Mononuclear cell (primary cell): ENCODE results near the gene RRAGA. TPM values are rescaled to one million over a fixed set of nuclear protein-coding genes. Genes with fewer than 3 reads are reported as not detected.
"Not testable (repeated sequence)": the region's sequence is repeated elsewhere in the genome, so short reads cannot be mapped to it uniquely, and the experiment has no call there.

Experiments
- H3K27me3 ChIP-seq: 2 replicates; pipeline ENCODE4 v1.6.0; 2011; ENCODE audit warnings: low read length, control low read depth; ENCODE audit not compliant: insufficient read depth
- H3K4me1 ChIP-seq: 2 replicates; pipeline ENCODE4 v1.5.1; 2011; ENCODE audit warnings: mild to moderate bottlenecking, low read length, control low read depth; ENCODE audit not compliant: insufficient read depth
- H3K4me3 ChIP-seq: 2 replicates; pipeline ENCODE4 v1.5.1; 2011; ENCODE audit warnings: mild to moderate bottlenecking, low read length, moderate library complexity
- H3K9me3 ChIP-seq: 2 replicates; pipeline ENCODE4 v1.5.1; 2011; ENCODE audit warnings: low read depth, mild to moderate bottlenecking, control low read depth, low read length
- total RNA-seq: library from RNA; depleted of rRNA; stranded (reverse); fragments of >200 nt; gene quantifications from one replicate; pipeline ENCODE4 v1.2.3, GENCODE V29; 2012

RRAGA gene, protein sequence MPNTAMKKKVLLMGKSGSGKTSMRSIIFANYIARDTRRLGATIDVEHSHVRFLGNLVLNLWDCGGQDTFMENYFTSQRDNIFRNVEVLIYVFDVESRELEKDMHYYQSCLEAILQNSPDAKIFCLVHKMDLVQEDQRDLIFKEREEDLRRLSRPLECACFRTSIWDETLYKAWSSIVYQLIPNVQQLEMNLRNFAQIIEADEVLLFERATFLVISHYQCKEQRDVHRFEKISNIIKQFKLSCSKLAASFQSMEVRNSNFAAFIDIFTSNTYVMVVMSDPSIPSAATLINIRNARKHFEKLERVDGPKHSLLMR
- 24.2 TPM for total RNA-seq

DNA sequence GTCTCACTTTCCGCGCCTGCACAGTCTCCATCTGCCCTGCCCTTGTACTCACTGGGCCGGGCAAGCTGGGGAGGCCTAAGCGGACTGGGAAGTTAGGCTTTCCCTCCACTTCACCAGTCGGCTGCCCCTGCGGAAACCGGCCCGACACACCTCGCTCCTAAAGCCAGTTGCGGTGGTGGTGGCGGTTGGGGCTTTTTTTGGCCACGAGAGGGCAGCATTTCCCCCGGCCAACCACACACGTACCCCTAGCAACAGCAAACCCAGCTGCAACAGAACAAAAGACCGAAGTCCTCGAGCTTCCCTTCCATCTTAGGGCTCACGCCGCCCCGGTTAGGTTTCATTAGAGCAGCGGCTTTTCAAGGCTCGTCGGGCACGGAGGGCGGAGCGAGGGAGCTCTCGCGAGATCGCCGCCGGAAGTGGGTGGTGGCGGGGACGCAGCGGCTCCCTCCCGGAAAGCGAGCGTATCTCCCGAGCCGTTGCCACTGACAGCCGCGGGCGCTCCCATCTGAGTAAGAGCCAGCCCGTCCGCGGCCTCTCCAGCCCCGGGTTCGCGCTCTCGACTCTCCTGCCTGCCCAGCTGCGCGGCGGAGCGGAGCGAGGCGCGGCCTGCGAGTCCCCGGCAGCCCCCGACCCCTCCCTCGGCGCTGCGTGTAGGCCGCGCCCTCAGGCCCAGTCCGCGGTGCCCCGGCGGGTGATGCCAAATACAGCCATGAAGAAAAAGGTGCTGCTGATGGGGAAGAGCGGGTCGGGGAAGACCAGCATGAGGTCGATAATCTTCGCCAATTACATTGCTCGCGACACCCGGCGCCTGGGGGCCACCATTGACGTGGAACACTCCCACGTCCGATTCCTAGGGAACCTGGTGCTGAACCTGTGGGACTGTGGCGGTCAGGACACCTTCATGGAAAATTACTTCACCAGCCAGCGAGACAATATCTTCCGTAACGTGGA is at the start of gene RRAGA:
Gene RRAGA (plus strand): TSS at position 462 of the 951 bp plus-strand sequence. CDS start 233 bp downstream, at position 695.
- Histone ChIP-seq H3K4me3 (peak within 1 kb of the TSS; percentile 72), H3K9me3 (no peaks in the 10 kb centered on the region), H3K4me1 (peaks cover 27% of the 10 kb centered on the region), H3K27me3 (no peaks in the 10 kb centered on the region)

DNA sequence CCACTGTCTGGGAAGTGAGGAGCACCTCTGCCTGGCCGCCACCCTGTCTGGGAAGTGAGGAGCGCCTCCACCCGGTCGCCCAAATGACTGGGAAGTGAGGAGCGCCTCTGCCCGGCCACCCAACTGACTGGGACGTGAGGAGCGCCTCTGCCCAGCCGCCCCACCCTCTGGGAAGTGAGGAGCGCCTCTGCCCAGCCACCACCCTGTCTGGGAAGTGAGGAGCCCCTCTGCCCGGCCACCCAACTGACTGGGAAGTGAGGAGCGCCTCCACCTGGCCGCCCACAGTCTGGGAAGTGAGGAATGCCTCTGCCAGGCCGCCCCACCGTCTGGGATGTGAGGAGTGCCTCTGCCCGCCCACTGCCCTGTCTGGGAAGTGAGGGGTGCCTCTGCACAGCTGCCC is 49.1 kb upstream of the RRAGA start:
- no peak overlapping the region for H3K4me3 ChIP-seq
- H3K27me3 ChIP-seq, result no peaks in the 10 kb centered on the region
- H3K9me3 ChIP-seq, result no peaks in the 10 kb centered on the region
- H3K4me1 ChIP-seq, result no peaks in the 10 kb centered on the region

DNA sequence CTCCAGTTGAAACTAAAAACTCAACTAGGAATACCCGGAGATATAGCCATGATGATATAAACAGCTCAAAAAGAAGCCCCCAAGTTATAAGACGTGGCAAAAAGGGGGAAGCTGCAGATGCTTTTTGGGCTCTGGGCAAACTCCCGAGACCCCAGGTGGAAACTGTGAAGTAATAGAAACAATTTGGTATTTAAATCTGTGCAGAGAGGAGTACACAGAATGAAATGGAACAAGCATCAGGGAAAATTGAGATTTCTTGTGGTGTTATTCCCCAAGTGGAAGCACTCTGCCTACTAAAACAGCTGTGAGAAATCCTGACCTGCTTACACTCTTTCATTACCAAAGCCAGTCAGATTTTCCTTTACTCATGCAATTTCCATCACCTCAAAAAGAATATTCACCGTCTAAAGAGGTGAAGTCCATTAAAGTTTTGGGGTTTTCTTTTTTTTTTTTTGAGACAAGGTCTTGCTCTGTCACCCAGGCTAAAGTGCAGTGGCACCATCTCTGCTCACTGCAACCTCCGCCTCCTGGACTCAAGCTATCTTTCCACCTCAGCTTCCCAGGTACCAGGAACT is 39.7 kb upstream of the RRAGA start:
- H3K4me1 ChIP-seq, result no peaks in the 10 kb centered on the region
- no peak overlapping the region for H3K4me3 ChIP-seq
- no peaks in the 10 kb centered on the region for H3K27me3 ChIP-seq
- no peaks in the 10 kb centered on the region for H3K9me3 ChIP-seq

DNA sequence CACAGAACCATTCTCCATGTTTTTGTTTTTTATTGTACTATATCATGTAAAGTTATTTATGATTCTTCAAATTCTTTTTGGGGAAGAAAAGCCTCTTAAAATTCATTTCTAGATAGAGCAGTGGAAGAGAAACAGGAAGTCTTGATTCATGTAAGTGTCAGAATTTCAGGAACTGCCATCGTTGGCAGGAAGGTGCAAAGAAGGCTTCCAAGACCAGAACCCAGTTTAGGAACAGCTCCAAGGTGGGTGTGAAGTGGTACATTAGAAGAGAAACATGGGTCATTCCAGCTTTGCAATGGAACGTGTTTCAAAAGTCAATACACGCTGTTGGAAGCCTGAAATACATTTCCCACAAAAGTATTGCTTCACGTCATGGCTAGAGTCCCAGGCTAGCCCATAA is 31.0 kb upstream of the RRAGA start:
- Histone ChIP-seq H3K4me1 (no peaks in the 10 kb centered on the region), H3K4me3 (no peak overlapping the region), H3K9me3 (no peaks in the 10 kb centered on the region), H3K27me3 (no peaks in the 10 kb centered on the region)

DNA sequence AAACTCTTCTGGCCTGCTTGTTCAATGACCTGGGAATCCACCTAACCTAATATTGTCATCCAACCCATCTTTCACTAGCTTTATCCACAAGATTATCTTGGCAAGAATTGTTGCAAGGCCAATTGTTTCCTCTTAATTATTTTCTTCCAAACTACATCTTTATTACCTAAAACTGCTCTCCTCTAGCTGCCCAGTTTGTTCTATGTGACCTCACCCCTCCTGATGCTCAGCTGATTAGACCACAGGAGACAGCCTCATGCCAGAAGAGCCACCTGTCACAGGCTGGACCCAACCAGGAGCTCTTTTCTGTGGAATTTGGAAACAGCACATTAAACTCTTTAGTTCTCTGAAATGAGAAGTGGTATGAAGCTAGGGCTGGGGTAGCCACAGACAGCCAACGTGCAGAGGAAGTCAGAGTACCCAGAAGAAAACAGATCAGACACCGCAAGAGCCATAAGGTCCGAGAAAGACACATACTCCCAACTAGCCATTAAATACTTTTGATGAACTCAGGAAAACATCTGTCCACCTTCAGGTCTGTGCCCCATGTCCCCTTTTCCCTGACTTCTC is 28.3 kb upstream of the RRAGA start:
- Histone ChIP-seq H3K4me1 (no peaks in the 10 kb centered on the region), H3K4me3 (no peak overlapping the region), H3K27me3 (no peaks in the 10 kb centered on the region), H3K9me3 (no peaks in the 10 kb centered on the region)

DNA sequence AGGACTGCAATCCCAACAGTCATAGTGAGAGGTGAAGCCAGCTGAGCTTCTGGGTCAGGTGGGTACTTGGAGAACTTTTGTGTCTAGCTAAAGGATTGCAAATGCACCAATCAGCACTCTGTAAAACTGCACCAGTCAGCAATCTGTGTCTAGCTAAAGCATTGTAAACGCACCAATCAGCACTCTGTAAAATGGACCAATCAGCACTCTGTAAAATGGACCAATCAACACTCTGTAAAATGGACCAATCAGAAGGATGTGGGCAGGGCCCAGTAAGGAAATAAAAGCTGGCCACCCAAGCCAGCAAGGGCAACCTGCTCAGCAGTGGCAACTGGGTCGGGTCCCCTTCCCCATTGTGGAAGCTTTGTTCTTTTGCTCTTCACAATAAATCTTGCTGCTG is 27.6 kb upstream of the RRAGA start:
- H3K9me3 ChIP-seq, H3K4me3 ChIP-seq, H3K4me1 ChIP-seq, H3K27me3 ChIP-seq: not testable (repeated sequence)

DNA sequence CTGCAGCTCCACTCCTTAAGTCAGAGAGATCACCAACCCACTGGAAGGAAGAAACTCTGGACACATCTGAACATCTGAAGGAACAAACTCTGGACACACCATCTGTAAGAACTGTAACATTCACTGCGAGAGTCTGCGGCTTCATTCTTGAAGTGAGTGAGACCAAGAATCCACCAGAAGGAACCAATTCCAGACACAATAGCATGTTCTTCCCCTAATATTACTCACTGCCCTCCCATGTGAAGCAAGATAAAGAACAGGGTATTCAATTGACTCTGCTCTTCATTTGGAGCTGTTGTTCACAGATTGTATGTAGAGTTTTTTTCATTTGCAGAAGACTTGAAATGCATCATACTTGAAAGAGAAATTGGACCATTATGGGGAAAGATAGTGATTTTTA is 27.0 kb upstream of the RRAGA start:
- Histone ChIP-seq H3K4me1 (no peaks in the 10 kb centered on the region), H3K27me3 (no peaks in the 10 kb centered on the region), H3K4me3 (no peak overlapping the region), H3K9me3 (no peaks in the 10 kb centered on the region)

DNA sequence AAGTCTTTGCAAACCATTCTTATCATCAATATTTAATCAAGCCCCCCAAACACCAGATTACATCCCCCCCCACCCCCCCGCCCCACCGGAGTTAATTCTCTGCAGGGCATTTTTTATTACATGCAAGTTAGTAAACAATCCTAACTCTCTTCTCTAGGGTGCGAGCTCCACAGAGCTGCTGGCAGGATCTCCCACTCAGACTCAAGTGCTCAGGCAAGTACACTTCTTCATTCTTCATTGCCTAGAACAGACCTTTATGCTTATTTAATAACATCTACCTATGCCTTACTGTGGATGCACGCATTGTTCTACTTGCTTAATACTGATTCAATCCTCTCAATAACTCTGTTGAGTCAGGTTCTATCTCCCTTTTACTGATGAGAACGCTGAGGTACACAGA is 26.1 kb upstream of the RRAGA start:
- Histone ChIP-seq H3K9me3 (no peaks in the 10 kb centered on the region), H3K4me1 (no peaks in the 10 kb centered on the region), H3K27me3 (no peaks in the 10 kb centered on the region), H3K4me3 (no peak overlapping the region)

DNA sequence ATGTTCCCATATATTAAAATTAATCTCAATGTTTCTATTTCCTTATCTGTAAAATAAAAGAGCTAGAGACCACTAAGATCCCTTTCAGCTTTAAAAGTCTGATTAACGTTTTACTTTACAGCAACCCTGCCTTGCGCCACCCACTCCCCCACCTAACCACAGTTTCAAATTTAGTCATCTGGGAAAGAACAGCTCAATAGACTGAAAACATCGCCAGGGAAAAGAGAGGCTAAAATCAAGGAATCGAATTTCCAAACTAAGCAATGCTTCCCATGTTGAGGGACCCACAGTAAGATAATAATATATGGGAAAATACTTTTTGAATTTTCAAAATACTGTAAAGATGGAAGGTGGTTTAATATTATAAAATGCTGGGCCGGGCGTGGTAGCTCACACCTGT is 22.9 kb upstream of the RRAGA start:
- Histone ChIP-seq H3K4me3 (no peak overlapping the region), H3K27me3 (peaks cover 5% of the 10 kb centered on the region), H3K4me1 (no peaks in the 10 kb centered on the region), H3K9me3 (no peaks in the 10 kb centered on the region)

DNA sequence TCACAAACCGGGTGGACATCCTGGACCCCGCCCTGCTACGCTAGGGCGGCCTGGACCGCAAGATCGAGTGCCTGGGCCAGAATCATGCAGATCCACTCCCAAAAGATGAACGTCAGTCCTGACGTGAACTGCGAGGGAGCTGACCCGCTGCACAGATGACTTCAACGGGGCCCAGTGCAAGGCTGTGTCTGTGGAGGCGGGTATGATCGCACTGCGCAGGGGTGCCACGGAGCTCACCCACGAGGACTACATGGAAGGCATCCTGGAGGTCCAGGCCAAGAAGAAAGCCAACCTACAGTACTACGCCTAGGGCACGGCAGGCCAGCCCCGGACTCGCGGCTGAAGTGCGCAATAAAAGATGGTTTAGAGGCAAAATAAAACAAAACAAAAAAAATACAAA is 21.4 kb upstream of the RRAGA start:
- no peaks in the 10 kb centered on the region for H3K9me3 ChIP-seq
- H3K27me3 ChIP-seq, result peaks cover 5% of the 10 kb centered on the region
- no peaks in the 10 kb centered on the region for H3K4me1 ChIP-seq
- H3K4me3 ChIP-seq, result no peak overlapping the region

DNA sequence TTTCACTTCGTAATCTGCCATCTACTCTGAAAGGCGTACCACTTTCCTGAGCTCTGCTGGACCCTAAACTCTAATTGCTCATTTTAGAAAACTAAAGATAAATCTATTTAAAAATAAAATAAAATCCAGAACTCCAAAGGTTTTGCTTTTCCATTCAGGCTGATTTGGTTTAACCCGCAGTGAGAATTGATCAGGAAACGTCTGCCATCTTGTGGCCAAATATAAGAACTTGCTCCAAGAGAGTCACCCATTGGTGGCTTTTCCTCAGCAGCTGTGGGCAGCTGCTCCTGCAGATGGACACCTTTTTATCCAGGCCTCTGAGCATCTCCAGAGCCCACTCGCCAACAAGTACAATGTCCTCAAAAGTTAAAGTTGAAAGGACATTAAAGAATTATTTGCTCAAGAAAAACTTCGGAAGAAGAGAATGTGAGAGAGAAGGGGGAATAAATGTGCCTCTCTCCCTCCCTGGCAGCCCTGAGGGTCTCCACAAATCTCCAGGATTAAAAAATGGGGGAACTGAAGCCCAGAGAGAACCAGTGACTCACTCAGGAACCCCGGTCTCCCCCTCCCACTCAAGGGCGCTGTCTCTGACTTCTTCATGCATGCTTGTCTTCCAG is 20.3 kb upstream of the RRAGA start:
- Histone ChIP-seq H3K9me3 (no peaks in the 10 kb centered on the region), H3K4me3 (no peak overlapping the region), H3K4me1 (no peaks in the 10 kb centered on the region), H3K27me3 (peaks cover 5% of the 10 kb centered on the region)

DNA sequence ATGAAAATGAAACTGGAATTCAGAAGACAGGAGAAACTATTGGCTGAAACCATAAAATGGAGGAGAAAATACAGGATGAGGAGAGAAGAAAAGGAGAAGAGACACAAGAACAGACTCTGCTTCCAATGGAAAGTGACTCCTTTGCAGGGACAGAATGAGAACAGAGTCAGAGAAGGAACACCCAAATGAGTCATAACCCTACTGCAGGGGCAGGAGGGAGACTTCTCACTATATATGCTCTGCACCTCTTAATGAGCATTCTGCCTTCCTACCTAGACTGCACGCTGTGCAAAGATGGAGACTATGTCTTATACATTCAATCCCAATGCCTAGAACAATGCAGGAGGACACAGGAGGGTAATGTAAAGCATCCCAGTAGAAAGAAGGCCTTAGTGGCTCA is 18.3 kb upstream of the RRAGA start:
- H3K27me3 ChIP-seq, result peaks cover 5% of the 10 kb centered on the region
- H3K4me1 ChIP-seq, result no peaks in the 10 kb centered on the region
- H3K4me3 ChIP-seq, result no peak overlapping the region
- H3K9me3 ChIP-seq, result no peaks in the 10 kb centered on the region

DNA sequence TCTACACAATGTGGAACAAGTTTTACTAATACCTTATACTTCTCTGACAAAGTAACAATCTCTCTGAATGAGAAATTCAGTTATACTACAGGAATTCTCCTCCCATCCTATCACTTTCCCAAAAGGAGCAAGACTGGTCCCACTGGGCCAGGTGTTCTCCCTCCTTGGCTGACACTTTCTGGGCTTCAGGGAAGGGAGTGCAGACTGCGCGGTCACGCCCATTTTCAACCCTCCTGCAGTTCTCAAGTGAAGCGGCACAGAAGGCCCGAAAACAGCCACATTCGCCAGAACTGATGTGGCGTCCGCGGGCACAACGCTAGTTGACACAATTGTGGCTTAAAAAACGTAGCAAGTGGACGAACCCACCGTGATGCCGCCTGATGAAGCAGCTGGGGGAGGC is 16.8 kb upstream of the RRAGA start:
- H3K4me1 ChIP-seq, result no peaks in the 10 kb centered on the region
- H3K9me3 ChIP-seq, result no peaks in the 10 kb centered on the region
- H3K4me3 ChIP-seq, result no peak overlapping the region
- H3K27me3 ChIP-seq, result peaks cover 5% of the 10 kb centered on the region

DNA sequence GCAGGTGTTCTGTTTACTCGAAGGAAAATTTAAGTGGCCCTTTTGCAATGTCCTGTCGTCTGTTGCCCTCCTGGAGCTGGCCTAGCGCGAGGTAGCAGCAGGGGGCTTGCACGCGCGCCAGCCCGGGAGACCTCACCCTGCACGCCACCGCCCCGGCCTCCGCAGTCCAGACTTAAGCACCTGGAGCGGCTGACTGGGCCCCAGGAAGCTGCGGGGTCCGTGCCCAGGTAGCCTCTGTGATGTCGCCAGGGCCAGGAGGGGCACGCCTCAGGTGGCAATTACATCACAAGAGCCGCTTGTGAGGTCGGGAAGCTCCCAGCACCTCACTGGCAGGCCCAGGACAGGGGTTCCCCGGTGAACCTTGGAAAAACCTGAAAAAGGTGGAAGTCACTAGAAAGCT is 16.2 kb upstream of the RRAGA start, which contains the start of gene SAXO1:
Gene SAXO1 (minus strand): TSS at position 195 of the 400 bp plus-strand sequence. CDS start 301 bp downstream, outside the sequence.
- Histone ChIP-seq H3K4me3 (no peak within 1 kb of the TSS), H3K27me3 (peaks cover 5% of the 10 kb centered on the region), H3K9me3 (no peaks in the 10 kb centered on the region), H3K4me1 (no peaks in the 10 kb centered on the region)
